HG03108 (cell line): Measurements from ENCODE around the gene CEMIP2.
"Not testable (repeated sequence)": the region's sequence is repeated elsewhere in the genome, so short reads cannot be mapped to it uniquely, and the experiment has no call there.

Source experiments
- ATAC-seq: cut with Tn5 transposase; IDR thresholded peaks from one replicate; pipeline ENCODE4 v1.9.1; 2021; ENCODE audit warnings: moderate library complexity; ENCODE audit not compliant: unreplicated experiment

CEMIP2 gene

DNA sequence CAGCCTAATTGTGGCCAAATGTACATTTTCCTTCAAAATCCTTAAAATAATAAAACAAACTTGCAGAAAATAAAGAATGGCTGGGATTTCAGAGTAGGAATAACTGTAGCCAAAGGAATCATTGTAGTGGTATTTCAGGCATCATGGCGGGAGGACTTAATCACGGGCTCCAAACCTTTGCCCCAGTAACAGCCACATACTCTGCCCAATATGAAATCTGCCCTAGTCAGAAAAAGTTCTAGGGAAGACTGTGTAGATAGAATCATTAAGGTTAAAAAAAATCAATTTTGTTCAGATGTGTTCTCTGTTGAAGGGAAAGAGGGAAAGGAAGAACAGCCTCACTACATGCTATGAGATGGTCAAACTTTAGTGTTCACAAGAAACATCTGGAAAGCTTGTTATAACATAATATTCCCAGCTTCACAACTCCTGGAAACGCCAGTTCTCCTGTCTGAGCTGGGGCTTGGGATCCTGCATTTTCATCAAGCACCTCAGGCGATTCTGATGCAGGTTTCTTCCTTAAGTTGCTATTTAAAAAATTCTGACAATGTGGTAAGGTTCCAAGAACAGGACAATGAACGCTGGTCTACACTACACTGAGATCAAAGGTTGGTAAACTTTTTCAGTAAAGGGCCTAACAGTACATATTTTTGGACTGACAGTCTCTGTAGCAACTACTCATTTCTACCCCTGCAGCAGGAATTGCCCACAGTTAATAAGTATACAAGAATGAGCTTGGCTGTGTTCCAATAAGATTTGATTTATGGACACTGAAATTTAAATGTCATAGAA is 87.9 kb downstream of the CEMIP2 start:
- ATAC-seq, result peak; percentile 52

DNA sequence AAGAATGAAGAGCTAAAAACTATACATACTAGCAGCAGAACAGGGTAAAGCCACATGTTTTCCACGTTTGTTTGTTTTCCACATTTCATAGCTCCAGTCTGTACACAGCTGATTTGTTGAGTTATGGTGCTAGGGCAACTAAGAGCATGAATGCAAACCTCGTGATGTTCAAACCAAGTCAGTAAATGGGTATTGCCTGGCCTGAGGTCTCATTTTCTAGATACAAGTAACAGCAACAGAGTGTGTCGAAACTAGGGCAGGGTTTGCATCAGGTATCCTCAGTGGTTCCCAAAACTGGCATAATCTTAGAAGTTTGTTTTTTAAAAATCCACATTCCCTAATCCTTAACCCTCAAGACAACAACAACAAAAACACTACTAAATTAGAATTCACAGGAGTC is 89.3 kb downstream of the CEMIP2 start:
- no peak for ATAC-seq

DNA sequence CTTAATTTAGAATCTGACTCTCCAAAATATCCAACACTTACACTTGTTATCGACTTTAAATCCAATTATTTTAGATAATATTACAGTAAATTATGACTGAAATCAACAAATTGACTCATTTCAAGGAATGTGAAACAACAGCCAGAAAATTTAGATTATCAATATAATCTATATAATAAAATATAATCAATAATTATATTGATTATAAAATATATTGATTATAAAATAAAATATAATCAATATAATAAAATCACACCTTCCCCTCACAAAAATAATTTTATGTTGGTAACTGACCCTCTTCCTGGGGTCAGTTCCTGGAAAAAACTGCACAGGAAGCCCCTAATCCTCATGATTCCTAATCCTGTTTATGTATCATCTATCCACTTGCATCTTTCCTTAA is 91.1 kb downstream of the CEMIP2 start:
- no peak for ATAC-seq

DNA sequence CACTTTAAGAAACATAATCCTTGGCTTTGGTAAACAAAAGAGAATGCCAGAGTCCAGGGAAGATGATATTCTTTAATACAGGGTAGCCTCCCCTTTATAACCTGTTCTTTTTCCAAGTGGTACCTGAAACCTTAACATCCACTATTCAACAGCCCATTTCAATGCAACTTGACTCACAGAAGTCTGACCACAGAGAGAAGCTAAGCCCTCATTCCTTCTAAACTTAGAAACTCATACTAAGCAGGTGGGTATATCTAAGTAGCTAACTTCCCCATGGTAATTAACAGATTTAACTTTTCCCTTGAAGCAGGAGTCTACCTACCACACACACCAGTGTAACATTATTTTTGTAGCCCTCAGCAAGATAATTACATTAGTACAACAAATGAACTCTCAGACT is 91.9 kb downstream of the CEMIP2 start:
- ATAC-seq, result no peak

DNA sequence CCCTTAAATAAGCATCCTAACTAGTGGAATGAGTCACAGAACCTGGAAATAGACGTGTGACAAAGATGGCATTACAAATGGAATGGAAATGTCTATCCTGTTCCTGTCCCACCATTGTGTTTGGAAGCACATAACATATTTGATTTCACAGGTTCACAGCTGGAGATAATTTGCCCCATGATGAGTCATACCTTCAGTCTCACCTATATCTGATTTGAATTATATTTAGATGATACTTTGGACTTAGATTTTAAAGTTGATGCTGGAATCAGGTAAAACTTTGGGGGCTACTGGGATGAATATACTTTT is 92.5 kb downstream of the CEMIP2 start:
- no peak for ATAC-seq

DNA sequence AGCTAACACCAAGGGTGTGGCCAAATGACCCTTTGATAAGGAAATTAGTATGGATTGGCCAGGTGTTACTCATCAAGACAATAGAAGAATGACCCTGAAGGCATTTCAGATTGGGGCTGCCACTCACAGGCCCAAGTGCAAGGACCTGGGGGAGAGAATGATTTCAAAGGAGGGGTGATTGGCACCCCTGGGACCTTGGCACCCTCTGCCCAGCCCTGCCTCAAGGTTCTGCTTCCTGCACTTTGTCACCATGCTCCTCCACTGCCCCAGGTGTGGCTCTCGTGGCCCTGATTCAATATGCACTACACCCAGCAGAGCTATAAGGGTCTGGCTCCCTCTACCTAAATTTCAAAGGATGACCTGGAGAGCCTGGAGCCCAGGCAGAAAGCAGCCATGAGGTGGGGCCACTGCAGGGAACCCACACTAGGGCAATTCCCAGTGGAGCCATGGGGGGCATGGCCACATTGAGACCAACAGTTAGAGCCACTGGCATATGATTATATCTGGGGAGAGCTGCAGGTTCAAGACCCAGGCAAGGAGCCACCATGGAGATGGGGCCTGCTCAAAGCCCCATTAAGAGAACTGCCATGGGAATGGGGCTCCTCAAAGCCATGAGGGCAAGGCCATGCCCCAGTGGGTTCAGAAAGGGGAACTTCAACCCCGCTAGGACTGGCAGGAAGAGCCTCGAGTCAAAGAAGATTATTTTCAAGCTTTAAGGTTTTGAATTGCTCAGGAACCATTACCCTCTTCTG is 93.0 kb downstream of the CEMIP2 start:
- no peak for ATAC-seq

DNA sequence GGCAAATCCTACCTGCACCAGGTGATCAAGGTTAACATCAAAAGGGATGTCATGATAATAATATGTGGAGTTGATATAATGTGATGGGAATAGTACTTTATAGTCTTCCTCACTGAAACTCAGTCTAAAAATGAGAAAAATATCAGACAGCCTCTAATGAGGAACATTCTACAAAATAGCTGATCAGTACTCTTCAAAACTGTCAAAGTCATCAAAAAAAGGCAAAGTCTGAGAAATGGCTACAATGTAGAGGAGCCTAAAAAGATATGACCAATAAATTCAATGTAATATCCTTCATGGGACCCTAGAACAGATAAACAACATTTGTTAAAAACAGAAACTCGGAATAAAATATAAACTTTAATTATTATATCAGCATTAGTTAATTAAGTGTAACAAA is 95.7 kb downstream of the CEMIP2 start:
- ATAC-seq, result no peak

DNA sequence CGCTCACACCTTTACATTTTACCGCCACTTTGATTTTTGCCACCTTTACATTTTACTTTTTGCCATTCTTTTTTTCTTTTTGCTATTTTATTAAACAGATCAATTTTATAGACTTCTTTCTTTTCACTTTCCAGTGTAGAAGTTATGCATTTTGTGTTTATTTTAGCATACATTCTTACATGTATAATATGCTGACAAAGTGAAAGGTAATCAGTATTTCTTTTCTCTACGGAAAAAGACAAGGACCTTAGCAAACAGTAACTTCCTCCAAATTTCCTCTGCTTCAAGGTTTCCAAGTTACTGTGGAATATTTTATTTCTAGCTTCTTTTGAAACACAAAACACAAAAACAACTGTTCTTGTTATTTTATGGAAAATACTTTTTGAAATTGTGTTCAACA is 97.0 kb downstream of the CEMIP2 start:
- ATAC-seq, result no peak

DNA sequence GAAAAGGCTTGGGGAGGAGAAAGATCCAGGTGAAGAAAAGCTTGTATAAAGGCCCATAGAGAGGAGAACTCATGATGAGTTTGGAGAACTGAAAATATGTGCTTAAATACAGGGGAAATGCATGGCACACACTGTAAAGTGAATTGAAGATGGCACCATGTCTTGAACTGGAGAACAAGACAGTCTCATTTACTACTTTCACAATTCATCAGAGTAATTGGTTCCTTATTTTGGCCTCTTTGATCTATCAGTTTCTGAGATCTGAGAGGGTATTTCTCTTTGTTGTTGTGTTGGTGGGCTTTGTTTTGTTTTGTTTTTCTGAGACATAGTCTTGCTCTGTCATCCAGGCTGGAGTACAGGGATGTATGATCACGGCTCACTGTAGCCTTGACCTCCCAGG is 98.2 kb downstream of the CEMIP2 start:
- no peak for ATAC-seq

DNA sequence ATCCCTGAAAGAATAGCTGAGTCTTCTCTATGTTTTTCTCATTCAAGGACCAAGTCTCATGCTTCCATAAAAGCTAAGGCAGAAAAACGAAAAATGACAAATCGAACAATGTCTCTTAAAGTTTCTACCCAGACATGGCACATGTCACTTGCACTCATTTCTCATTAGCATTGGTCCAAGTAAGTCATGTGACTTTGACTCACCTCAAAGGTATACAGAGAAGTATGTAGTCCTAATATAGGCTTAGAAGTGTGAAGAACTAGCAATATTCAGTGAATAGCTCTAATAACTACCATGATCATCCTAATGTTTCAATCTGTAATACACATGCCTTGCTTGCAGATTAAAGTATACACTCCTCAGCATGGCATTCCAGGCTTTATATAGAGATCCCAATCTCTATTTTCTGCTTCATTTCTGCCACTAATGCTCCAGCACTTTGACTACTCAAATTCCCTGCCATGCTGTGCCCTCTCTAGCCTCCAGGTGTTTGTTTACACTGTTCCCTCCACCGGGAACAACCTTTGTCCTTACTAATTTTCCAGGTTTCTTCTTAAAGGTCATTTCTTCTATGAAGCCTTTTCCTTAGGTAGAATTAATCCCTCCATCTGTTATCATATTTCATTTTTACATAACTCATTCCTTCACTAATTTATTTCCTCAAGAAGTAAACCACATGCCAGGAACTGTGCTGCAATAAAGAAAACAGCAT is 98.9 kb downstream of the CEMIP2 start:
- no peak for ATAC-seq

DNA sequence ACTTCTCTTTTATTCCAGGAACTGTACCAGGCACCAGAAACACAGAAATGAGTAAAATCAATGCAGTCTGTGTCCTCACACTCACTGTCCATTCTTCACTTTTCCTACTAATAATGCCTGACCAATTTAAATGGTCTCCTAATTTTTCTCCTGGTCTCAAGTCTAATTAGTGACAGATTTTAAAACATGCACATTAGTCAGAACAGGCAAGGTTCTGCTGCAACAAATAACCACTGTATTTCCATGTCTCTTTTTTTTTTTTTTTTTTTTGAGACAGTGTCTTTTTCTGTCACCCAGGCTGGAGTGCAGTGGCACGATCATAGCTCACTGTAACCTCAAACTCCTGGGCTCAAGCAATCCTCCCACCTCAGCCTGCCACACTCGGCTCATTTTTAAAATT is 99.6 kb downstream of the CEMIP2 start:
- ATAC-seq, result no peak

DNA sequence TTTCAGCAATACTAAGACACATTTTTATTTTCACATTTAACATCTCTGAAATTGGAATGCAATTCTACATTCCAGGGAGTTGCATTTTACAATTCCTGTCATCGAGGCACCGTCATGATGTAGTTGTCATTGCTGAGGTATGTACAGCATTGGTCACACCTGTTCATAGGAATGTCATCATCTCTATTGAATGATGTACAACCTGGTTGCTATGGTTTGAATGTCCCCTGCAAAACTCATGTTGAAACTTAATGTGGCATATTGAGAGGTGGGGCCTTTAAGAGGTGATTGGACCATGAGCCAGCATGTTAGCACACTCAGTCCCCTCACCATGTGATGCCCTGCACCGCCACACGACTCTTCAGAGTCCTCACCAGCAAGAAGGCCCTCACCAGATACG is 103.1 kb downstream of the CEMIP2 start:
- ATAC-seq, result no peak

DNA sequence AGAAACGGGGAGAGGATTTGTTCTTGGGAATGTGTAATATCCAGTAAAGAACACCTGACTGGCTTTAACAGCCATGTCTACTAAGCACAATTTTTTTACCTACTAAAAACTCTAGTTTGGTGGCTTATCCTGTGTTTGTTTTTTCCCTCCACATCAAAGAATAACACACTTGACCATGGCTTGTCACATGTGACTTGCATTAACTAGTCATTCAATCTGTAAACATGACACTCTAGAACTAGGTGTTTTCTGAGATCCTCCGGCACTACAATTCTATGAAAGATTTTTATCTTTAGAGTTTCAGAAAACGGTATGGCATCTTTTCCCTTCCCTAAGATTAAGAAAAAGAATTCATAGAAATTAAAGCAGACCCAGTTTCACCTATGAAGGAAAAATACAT is 103.7 kb downstream of the CEMIP2 start:
- ATAC-seq, result no peak

DNA sequence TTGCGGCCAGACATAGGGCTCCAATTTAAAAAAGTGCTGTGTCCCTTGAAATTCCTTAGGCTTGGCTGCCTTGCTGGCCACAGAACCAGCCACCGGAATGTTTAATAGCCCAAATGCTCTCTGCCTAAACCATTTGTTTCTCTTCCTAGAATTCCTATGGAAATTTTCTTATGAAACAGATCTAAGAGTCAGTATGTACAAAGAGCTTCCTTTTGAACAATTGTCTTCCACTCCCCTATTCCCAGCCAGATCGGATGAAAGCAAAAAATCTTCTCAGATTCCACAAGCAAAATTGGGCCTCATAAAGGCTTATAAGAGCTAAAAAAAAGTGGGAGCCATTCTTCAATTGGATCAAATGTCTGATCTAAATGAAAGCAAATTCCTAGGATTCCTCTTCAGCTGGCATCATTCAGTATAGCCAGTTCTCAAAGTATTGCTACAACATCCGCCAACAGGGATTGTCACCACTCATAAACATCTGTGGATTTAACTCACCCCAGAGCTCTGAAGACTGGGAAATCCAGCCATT is 104.3 kb downstream of the CEMIP2 start:
- ATAC-seq, result no peak

DNA sequence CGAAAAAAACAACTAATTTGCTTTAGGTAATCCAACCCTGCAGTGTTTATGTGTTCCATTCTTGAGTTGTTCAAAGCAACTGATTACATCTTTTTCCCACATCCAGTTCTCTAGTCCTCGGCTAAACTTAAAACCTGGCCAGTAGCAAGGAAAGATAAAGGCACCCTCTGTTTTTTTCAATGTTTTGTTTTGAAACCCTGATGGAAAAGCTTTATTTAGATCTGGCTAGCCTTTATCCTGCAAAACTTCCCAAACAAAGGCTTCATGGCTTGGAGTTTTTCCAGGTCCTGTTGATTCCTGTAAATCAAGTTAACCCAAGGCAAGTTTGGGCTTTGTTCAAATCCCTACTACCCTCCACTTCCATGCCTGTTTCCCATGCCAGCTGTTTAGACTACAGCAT is 105.1 kb downstream of the CEMIP2 start:
- no peak for ATAC-seq

DNA sequence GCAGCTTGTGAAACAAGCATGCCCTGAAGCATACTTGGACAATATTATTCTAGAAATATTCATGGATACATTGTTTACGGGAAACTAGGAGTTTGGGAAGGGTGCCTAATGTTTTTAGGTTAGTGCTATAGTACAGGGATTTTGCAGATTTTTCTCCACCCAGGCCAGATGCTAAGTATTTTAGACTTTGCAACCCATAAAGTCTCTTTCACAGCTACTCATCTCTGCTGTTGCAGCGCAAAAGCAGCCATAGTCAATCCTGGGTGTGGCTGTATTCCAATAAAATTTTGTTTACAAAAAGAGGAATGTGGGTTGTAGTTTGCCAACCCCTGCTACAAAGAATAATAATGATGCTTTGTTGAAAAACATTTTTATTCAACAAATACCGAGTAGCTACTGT is 106.2 kb downstream of the CEMIP2 start:
- no peak for ATAC-seq

DNA sequence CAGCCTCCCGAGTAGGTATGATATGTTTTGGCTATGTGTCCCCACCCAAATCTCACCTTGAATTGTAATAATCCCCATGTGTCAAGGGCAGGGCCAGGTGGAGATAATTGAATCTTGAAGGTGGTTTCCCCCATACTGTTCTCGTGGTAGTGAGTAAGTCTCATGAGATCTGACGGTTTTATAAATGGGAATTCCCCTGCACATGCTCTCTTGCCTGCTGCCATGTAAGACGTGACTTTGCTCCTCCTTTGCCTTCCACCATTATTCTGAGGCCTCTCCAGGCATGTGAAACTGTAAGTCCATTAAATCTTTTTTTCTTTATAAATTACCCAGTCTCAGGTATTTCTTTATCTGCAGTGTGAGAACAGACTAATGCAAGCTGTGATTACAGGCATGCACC is 111.0 kb downstream of the CEMIP2 start:
- not testable (repeated sequence) for ATAC-seq

DNA sequence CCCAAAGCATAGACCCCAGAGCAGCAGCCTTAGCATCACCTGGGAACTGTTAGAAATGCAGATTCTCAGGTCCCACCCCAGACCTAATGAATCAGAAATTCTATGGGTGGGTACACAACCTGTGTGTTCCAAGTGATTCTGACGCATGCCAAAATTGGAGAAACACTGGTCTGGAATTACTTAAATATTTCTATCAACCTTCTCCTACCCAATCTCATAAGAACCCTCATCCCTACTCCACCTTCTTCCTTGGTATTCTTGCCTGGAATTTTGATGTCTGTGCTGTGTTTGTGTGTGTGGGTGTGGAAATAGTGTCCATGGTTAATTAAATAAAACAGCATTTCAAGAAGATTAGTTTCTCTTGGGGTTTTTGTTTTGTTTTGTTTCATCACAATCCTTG is 111.8 kb downstream of the CEMIP2 start:
- ATAC-seq, result no peak

DNA sequence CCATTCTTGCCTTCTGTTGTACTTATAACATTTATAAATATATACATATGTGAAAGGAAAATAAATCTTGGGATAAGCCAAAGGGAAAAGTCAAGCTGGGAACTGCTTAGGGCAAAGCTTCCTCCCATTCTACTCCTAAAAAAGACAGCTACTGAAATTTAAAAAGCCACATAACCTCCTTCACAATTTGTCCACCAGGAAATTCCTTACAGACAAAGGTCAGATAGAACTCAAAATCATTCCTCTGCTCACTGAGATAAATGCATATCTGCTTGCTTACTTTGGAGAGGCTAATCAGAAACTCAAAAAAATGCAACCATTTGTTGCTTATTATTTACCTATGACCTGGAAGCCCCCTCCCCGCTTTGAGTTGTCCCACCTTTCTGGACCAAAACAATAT is 112.5 kb downstream of the CEMIP2 start:
- no peak for ATAC-seq

DNA sequence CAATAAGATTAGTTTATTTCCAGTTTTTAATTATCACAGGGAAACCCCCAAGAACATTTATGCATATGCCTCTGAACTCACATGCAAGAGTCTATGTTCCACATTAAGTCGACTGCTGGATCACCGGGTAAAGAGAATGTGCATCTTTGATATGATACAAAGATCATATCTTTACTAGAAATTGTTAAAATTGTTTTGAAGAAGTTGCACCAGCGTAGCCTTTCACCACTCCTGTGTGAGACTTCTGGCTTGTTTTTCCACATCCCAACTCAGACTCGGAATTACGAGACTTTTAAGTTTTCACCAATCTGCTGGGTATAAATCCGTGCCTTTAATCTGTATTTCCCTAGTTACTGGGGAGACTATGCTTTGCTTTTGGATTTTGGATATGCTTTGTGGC is 113.2 kb downstream of the CEMIP2 start:
- ATAC-seq, result no peak

DNA sequence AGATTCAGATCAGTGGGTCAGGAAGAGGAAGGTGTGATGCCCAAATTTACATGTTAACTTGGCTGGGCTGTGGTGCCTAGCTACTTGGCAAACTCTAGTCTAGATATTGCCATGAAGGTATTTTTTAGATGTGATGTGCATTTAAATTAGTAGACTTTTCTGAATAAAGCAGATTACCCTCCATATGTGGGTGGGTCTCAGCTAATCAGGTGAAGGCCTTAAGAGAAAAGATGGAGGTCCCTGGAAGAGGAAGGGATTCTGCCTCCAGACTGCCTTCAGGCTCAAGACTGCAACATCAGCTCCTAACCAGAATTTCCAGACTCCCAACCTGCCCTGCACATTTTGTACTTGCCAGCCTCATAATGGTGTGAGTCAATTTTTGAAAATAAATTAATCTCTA is 115.8 kb downstream of the CEMIP2 start:
- no peak for ATAC-seq

DNA sequence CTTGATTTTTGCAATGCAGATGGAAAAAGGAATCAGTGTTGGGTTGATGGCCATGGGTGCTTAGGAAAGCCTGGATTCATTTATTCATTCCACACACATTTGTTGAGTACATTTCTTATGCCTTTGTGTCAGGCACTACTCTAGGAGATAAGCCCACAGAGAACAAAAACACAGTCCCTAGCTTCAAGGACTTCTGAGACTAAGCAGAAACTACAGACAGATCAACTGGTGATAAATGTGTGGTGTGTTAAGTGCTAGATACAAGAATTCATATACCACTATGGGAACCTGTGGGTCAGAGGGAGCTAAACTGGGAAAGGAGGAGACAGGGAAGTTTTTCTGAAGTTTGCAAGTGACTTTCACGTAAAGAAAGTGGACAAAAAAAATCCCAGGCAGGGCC is 119.9 kb downstream of the CEMIP2 start:
- ATAC-seq, result no peak
